ENCODE data around the gene LGALS9C.
"Not testable (repeated sequence)": the region's sequence is repeated elsewhere in the genome, so short reads cannot be mapped to it uniquely, and the experiment has no call there.

LGALS9C gene

DNA sequence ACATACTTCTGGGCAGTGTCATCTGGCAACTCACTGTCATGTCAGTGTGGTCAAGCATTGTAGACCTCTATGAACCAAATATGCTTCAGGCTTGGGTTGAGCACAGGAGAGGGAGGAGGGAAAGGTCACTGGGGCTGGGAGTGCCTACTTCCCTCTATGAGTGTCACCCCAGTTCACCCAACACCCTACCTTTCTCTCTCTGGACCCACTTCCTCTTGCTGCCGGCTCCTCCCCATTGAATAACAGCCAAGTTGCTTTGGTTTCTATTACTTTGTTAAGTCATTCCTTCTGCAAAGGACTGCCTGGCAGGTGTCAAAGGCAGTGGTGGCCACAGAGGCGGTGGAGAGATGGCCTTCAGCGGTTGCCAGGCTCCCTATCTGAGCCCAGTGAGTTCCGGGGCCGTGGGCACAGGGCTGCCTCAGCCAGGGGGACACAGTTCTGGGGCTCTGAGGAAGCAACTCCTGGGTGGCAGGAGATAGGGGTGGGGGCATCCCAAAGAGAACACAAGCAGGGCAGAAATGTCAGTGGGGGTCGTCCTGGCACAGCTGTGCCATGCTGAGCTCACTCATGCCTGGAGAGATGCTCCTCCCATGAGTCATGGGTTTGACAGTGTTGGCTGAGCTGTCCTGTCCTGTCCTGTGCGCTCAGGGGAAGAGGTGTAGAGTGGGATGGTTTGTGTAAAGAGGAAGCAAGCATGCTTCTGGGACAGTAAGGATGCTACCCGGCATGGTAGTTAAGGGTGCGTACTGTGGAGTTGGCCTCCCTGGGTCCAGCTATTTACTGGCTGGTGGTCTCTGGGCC, at the start of gene LGALS9C:
Gene LGALS9C (plus strand): TSS at position 282 of the 801 bp plus-strand sequence. CDS start 66 bp downstream, at position 348.
- H3K9me3 ChIP-seq (ENCODE audit: low read length); H3K27me3 ChIP-seq (ENCODE audit: control insufficient read depth in 1 of 2, insufficient read depth in 2 of 2, low read length in 2 of 2); H3K9ac ChIP-seq (ENCODE audit: low read length); H3K27ac ChIP-seq (ENCODE audit: low read depth, low read length); H3K4me1 ChIP-seq (ENCODE audit: insufficient read depth, low read length); H3K36me3 ChIP-seq (ENCODE audit: insufficient read depth, low read length); H3K4me3 ChIP-seq (ENCODE audit: low read depth in 1 of 2, low read length in 2 of 2): not testable (repeated sequence)

DNA sequence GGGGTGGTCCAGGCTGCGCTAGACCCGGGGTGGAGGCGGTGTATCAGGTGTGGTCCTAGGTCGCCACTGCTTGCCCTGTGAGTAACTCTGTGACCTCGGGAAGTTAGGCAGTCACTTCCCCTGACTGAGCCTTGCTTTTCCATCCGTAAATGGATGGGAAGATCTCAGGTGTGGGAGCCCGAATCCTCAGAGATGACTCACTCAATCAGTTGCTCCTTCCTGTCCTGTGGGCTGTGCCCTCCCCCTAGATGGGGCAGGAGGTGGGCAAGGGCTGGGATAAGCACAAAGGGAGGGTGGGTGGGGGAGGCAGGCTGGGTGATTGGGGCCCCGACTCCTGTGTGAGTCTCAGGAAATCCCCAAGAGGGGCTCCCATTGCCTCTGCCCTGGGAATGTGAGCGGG, 44.4 kb upstream of the LGALS9C start:
- not testable (repeated sequence) for H3K27ac ChIP-seq (ENCODE audit: low read depth, low read length); H3K4me1 ChIP-seq (ENCODE audit: insufficient read depth, low read length); H3K9ac ChIP-seq (ENCODE audit: low read length); H3K4me3 ChIP-seq (ENCODE audit: low read depth in 1 of 2, low read length in 2 of 2); H3K9me3 ChIP-seq (ENCODE audit: low read length); H3K27me3 ChIP-seq (ENCODE audit: control insufficient read depth in 1 of 2, insufficient read depth in 2 of 2, low read length in 2 of 2); H3K36me3 ChIP-seq (ENCODE audit: insufficient read depth, low read length)

DNA sequence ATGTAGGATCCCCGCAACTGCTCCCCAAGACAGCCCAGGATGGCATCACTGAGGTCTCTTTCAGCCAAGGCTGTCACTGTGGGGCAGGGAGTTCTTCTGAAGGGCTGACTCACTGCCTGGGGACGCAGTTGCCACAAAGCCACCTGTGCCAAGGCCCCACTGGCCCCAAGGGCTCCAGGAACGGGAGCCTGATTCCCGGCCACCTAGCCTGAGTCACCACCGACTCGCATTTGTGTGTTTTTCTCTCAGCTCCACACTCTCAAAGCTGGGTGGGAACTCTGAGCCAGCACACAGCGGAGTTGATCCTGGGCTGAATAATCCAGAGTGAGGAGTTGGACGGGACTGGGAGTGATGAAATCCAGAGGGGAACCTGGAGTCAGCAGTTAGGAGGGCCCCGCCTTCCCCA, 37.1 kb upstream of the LGALS9C start:
- H3K36me3 ChIP-seq (ENCODE audit: insufficient read depth, low read length); H3K27ac ChIP-seq (ENCODE audit: low read depth, low read length); H3K4me3 ChIP-seq (ENCODE audit: low read depth in 1 of 2, low read length in 2 of 2); H3K4me1 ChIP-seq (ENCODE audit: insufficient read depth, low read length); H3K9ac ChIP-seq (ENCODE audit: low read length); H3K9me3 ChIP-seq (ENCODE audit: low read length); H3K27me3 ChIP-seq (ENCODE audit: control insufficient read depth in 1 of 2, insufficient read depth in 2 of 2, low read length in 2 of 2): not testable (repeated sequence)

DNA sequence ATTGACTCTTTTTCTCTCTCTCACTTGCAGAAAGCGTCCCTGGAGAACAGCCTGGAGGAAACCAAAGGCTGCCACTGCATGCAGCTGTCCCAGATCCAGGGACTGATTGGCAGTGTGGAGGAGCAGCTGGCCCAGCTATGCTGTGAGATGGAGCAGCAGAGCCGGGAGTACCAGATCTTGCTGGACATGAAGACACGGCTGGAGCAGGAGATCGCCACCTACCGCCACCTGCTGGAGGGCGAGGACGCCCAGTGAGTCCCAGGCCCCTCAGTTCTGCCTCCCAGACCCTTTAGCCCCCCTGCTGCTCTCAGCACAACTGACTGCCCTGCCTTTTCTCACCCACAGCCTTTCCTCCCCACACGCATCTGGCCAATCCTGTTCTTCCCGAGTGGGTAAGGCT, 34.5 kb upstream of the LGALS9C start:
- not testable (repeated sequence) for H3K4me3 ChIP-seq (ENCODE audit: low read depth in 1 of 2, low read length in 2 of 2); H3K9me3 ChIP-seq (ENCODE audit: low read length); H3K27me3 ChIP-seq (ENCODE audit: control insufficient read depth in 1 of 2, insufficient read depth in 2 of 2, low read length in 2 of 2); H3K27ac ChIP-seq (ENCODE audit: low read depth, low read length); H3K9ac ChIP-seq (ENCODE audit: low read length); H3K4me1 ChIP-seq (ENCODE audit: insufficient read depth, low read length); H3K36me3 ChIP-seq (ENCODE audit: insufficient read depth, low read length)

DNA sequence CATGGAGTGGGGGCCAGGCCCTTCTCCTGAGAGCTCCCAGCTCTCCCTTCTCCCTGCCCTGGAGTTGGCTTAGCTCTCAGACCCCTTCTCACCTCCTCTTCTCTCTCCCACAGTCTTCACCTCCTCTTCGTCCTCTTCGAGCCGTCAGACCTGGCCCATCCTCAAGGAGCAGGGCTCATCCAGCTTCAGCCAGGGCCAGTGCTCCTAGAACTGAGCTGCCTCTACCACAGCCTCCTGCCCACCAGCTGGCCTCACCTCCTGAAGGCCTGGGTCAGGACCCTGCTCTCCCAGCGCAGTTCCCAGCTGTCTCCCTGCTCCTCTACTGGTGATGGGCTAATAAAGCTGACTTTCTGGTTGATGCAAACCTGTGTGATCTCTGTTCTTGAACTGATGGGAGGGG, 34.1 kb upstream of the LGALS9C start:
- not testable (repeated sequence) for H3K27me3 ChIP-seq (ENCODE audit: control insufficient read depth in 1 of 2, insufficient read depth in 2 of 2, low read length in 2 of 2); H3K4me3 ChIP-seq (ENCODE audit: low read depth in 1 of 2, low read length in 2 of 2); H3K9me3 ChIP-seq (ENCODE audit: low read length); H3K9ac ChIP-seq (ENCODE audit: low read length); H3K27ac ChIP-seq (ENCODE audit: low read depth, low read length); H3K36me3 ChIP-seq (ENCODE audit: insufficient read depth, low read length); H3K4me1 ChIP-seq (ENCODE audit: insufficient read depth, low read length)

DNA sequence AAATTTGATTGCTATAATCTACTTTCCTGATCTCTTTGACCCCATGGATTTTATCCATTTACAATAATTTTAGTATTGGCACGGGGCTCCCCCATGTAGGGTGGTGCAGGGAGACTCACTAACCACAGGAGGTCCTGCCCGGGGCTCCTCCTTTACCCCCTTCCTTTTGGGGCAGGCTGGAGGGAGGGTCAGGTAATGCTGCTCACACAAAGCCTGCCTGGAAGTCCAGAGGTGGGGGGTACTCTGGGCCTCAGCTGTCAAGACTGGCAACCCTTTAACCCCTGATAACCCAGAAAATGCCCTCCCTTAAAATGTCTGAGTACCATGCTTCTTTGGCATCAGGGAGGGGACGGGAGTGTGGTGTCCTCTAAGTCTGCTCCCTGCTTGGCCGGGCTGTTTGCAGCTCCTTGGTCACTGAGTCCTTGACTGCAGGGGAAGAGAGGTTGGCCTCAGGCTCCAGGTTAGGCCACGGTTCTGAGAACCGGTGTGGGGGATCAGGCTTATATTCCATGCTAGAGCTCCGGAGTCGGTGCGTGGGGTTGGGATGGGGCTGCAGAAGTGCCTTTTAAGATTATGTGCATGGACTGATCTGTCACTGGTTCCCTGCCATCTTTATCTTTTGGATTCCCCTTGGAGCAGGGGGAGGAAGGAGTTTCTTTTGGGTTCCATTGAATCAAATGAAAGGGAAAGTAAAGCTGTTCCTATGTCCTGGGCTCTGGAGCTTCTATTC, 28.9 kb upstream of the LGALS9C start:
- not testable (repeated sequence) for H3K9ac ChIP-seq (ENCODE audit: low read length)

DNA sequence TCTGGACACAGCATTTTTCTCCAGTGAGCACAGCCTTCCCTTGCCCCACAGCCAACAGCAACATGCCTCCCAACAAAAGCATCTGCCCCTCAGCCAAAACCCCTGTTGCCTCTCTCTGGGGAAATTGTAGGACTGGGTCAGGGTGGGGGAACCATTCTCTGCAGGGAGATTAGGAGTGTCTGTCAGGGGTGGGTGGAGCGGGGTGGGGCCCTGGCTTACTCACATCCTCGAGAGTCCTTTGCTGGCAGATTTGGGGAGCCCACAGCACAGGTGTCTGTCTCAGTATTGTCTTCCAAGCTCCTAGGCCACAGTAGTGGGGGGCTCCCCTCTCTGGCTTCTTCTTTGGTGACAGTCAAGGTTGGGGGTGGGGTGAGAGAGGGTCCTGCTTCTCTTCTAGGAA, 28.3 kb upstream of the LGALS9C start:
- not testable (repeated sequence) for H3K9ac ChIP-seq (ENCODE audit: low read length); H3K27ac ChIP-seq (ENCODE audit: low read depth, low read length); H3K4me1 ChIP-seq (ENCODE audit: insufficient read depth, low read length); H3K9me3 ChIP-seq (ENCODE audit: low read length); H3K27me3 ChIP-seq (ENCODE audit: control insufficient read depth in 1 of 2, insufficient read depth in 2 of 2, low read length in 2 of 2); H3K36me3 ChIP-seq (ENCODE audit: insufficient read depth, low read length); H3K4me3 ChIP-seq (ENCODE audit: low read depth in 1 of 2, low read length in 2 of 2)

More for the DNA sequence above, 28.9 kb upstream of the LGALS9C start:
- not testable (repeated sequence) for H3K9me3 ChIP-seq (ENCODE audit: low read length); H3K27me3 ChIP-seq (ENCODE audit: control insufficient read depth in 1 of 2, insufficient read depth in 2 of 2, low read length in 2 of 2); H3K4me3 ChIP-seq (ENCODE audit: low read depth in 1 of 2, low read length in 2 of 2); H3K27ac ChIP-seq (ENCODE audit: low read depth, low read length); H3K36me3 ChIP-seq (ENCODE audit: insufficient read depth, low read length); H3K4me1 ChIP-seq (ENCODE audit: insufficient read depth, low read length)

DNA sequence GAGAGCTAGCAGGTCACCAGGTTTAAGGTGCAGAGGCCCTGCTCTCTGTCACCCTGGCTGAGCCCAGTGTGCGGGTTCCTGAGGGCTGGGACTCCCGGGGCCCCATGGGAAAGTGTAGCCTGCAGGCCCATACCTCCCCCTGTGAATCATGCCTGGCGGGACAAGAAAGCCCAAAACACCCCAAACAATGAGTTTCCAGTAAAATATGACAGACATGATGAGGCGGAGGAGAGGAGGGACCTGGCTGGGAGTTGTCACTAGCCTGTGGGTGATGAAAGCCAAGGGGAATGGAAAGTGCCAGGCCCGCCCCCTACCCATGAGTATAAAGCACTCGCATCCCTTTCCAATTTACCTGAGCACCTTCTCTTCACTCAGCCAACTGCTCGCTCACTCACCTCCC, 26.8 kb upstream of the LGALS9C start:
- not testable (repeated sequence) for H3K27ac ChIP-seq (ENCODE audit: low read depth, low read length); H3K9ac ChIP-seq (ENCODE audit: low read length); H3K9me3 ChIP-seq (ENCODE audit: low read length); H3K27me3 ChIP-seq (ENCODE audit: control insufficient read depth in 1 of 2, insufficient read depth in 2 of 2, low read length in 2 of 2); H3K36me3 ChIP-seq (ENCODE audit: insufficient read depth, low read length); H3K4me1 ChIP-seq (ENCODE audit: insufficient read depth, low read length); H3K4me3 ChIP-seq (ENCODE audit: low read depth in 1 of 2, low read length in 2 of 2)

DNA sequence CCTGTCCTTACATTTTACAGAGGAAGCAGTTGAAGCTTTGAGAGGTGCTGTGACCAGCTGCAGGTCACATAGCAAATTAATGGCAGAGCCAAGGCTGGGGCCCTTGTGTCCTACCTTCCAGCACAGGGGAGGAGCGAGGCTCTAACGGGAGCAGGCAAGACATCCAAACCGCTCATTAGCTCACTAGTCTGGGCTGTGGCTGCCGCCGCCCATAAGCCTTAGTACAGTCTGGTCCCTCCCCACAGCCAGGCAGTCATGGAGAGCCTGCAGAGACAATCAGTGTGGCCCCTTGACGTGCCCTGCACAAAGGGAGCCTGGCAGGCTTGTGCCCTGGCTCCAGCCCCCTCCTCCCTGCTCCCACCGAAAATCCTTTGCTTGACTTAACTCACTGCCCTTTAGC, 25.6 kb upstream of the LGALS9C start:
- not testable (repeated sequence) for H3K27ac ChIP-seq (ENCODE audit: low read depth, low read length); H3K4me3 ChIP-seq (ENCODE audit: low read depth in 1 of 2, low read length in 2 of 2); H3K9ac ChIP-seq (ENCODE audit: low read length); H3K9me3 ChIP-seq (ENCODE audit: low read length); H3K27me3 ChIP-seq (ENCODE audit: control insufficient read depth in 1 of 2, insufficient read depth in 2 of 2, low read length in 2 of 2); H3K4me1 ChIP-seq (ENCODE audit: insufficient read depth, low read length); H3K36me3 ChIP-seq (ENCODE audit: insufficient read depth, low read length)

DNA sequence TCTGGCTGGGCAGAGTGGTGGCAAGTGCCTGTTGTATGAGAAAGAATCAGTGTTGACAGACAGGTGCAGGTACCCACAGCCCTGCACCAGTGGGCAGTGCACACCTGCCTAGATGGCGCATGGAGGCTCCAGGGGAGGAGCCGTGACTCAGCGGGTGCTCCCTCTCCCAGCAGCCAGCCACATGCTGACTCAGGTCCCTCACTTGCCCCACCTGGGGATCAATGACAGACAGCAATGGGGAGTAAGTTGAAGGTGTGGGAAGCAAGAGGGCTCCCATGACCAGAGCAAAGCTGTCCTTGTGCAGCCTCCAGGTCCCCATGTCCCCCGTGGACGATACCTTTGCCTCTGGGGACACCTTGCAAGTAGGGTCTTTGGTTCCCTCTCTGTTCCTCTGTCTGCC, 24.6 kb upstream of the LGALS9C start:
- not testable (repeated sequence) for H3K9me3 ChIP-seq (ENCODE audit: low read length); H3K36me3 ChIP-seq (ENCODE audit: insufficient read depth, low read length)

DNA sequence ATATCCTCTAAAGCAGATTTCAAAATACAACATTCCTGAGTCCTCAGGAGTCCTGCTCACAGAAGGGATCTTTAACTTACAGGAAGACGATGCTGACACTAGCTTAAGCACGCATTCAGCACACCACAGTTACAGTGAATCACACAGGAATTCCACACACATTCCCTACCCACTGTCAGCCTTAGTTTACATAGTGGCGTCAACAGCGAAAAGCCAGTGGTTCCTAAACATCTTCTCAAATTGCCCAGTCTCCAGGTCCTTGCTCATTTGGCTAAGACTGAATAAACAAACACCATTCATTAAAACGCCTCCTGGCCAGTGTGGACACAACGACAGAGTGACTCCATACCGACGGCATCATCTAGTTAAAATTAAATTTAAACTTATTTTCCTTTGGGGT, 17.6 kb upstream of the LGALS9C start:
- not testable (repeated sequence) for H3K9ac ChIP-seq (ENCODE audit: low read length); H3K4me1 ChIP-seq (ENCODE audit: insufficient read depth, low read length)

More for the DNA sequence above, 24.6 kb upstream of the LGALS9C start:
- H3K4me3 ChIP-seq (ENCODE audit: low read depth in 1 of 2, low read length in 2 of 2); H3K27me3 ChIP-seq (ENCODE audit: control insufficient read depth in 1 of 2, insufficient read depth in 2 of 2, low read length in 2 of 2); H3K9ac ChIP-seq (ENCODE audit: low read length); H3K27ac ChIP-seq (ENCODE audit: low read depth, low read length); H3K4me1 ChIP-seq (ENCODE audit: insufficient read depth, low read length): not testable (repeated sequence)

More for the DNA sequence above, 17.6 kb upstream of the LGALS9C start:
- not testable (repeated sequence) for H3K4me3 ChIP-seq (ENCODE audit: low read depth in 1 of 2, low read length in 2 of 2); H3K36me3 ChIP-seq (ENCODE audit: insufficient read depth, low read length); H3K27ac ChIP-seq (ENCODE audit: low read depth, low read length); H3K27me3 ChIP-seq (ENCODE audit: control insufficient read depth in 1 of 2, insufficient read depth in 2 of 2, low read length in 2 of 2); H3K9me3 ChIP-seq (ENCODE audit: low read length)

All from muscle layer of colon (tissue), 2 donors.